ENCODE measurements around the gene FAM210B. TPM values are rescaled to one million over a fixed set of nuclear protein-coding genes. Genes with fewer than 3 reads are reported as not detected.
A peak's percentile ranks its signal among the peaks of the same experiment; 100 is the strongest.

The FAM210B gene
- total and polyA plus RNA-seq, 2 of the 13 experiments (the other 11 are each of a cell fraction or from before 2014, with no cell fraction given): 75.9 to 107 TPM

- TF ChIP-seq MEF2D (CRISPR knock-in tag; IDR thresholded peaks at IDR 0.05) (0 out of 2 replicates have a peak, but pooled peaks have one; percentile 37), HMGXB3 (CRISPR knock-in tag; IDR thresholded peaks at IDR 0.05; ENCODE audit: borderline replicate concordance) (no peak), HES4 (CRISPR knock-in tag; IDR thresholded peaks at IDR 0.05; ENCODE audit: borderline replicate concordance) (peak; percentile 66; the same call in 1 of the 2 replicates)
Measured at GRCh38 chr20:56343861-56344381, 14.9 kb upstream of the FAM210B start (continued).

GRCh38 chr20:56345911-56346310 lies 12.9 kb upstream of the FAM210B start:
- no peaks in the 10 kb centered on the region for H3K36me3 ChIP-seq (replicated peaks in 1 of 2; ENCODE audit: control insufficient read depth in 1 of 2, insufficient read depth in 2 of 2, low read length in 2 of 2)
- TF ChIP-seq PBX3 (CRISPR knock-in tag; IDR thresholded peaks at IDR 0.05; ENCODE audit: borderline replicate concordance) (no peak), ZNF879 (CRISPR knock-in tag; IDR thresholded peaks at IDR 0.05) (no peak), ZXDC (CRISPR knock-in tag; IDR thresholded peaks at IDR 0.05) (no peak), ZNF589 (CRISPR knock-in tag; conservative IDR thresholded peaks at IDR 0.05) (no peak)
- H3K27me3 ChIP-seq (ENCODE audit: control insufficient read depth in 1 of 2, insufficient read depth in 2 of 2, low read length in 2 of 2): peaks cover 0 to 7% of the 10 kb centered on the region in 2 experiments; a peak in 1 of 5 replicates
- no peak overlapping the region for H2AFZ ChIP-seq (ENCODE audit: low read length)
- DNase-seq (ENCODE audit: low spot score): no peak
- peaks cover 14% of the 10 kb centered on the region for H3K4me1 ChIP-seq (ENCODE audit: insufficient read depth, low read length)
- ChIA-PET POLR2A (no interaction called here), CTCF (ENCODE audit: low intra/inter-chr PET ratio, low total read pairs) (no interaction called here)
- H3K4me3 ChIP-seq (replicated peaks in 1 of 3; ENCODE audit: insufficient read depth in 1 of 3, low read depth in 2 of 3, low read length in 3 of 3): no peak overlapping the region
- no peaks in the 10 kb centered on the region for H3K9me3 ChIP-seq (ENCODE audit: low read length)
- no peak overlapping the region for H3K27ac ChIP-seq (ENCODE audit: extremely low read length, insufficient read depth, low read length)
- no peak overlapping the region for H3K9ac ChIP-seq (ENCODE audit: insufficient read depth, low read depth, low read length)
- 45% methylated on average over 8 of the region's 8 CpGs for WGBS (ENCODE audit: low lambda C conversion rate)
- H3K4me2 ChIP-seq (ENCODE audit: low read depth, low read length): no peak overlapping the region
- intact Hi-C loops (cut with micrococcal nuclease; ENCODE audit: unreplicated experiment) (loop anchor here (2.0 kb wide), 2 partner anchors 97 to 1665 kb away; partner anchors contain the start of gene MC3R), in situ Hi-C loops (cut with HindIII; ENCODE audit: extremely low pct_ligation_motif_present, low pct_unique_long_range_greater_than_20kb) (no loop called here)
- H3K79me2 ChIP-seq (ENCODE audit: insufficient read depth, low read length): no peaks in the 10 kb centered on the region
- no peaks in the 10 kb centered on the region for H4K20me1 ChIP-seq (ENCODE audit: insufficient read depth, low read length)
- FAIRE-seq: no peak
- no TSS peak for BruUV-seq (replicated peaks)
- ATAC-seq: no peak
